Brain pericyte (primary cell): Measurements from ENCODE around the gene MPRIP.

Experiments
- DNase-seq: peaks from one replicate; pipeline ENCODE4 v3.0.0-alpha.2; 2012; ENCODE audit warnings: low read depth, low spot score

The MPRIP gene

GRCh38 chr17:17164156-17164555, 121.9 kb downstream of the MPRIP start:
- no peak for DNase-seq

GRCh38 chr17:17164676-17165075, 122.4 kb downstream of the MPRIP start:
- DNase-seq: no peak

GRCh38 chr17:17165666-17166308, 123.5 kb downstream of the MPRIP start:
- no peak for DNase-seq

- no peak for DNase-seq
Observed at GRCh38 chr17:17166446-17166845, 124.2 kb downstream of the MPRIP start.

- no peak for DNase-seq
Observed at GRCh38 chr17:17167356-17167755, 125.1 kb downstream of the MPRIP start.

GRCh38 chr17:17167986-17168385, 125.7 kb downstream of the MPRIP start:
- DNase-seq: no peak

GRCh38 chr17:17168401-17168800, 126.1 kb downstream of the MPRIP start:
- DNase-seq: no peak

GRCh38 chr17:17169396-17169795, 127.1 kb downstream of the MPRIP start:
- no peak for DNase-seq

- DNase-seq: no peak
Observed at GRCh38 chr17:17170346-17170985, 128.2 kb downstream of the MPRIP start.

- DNase-seq: no peak
Observed at GRCh38 chr17:17171186-17171585, 128.9 kb downstream of the MPRIP start.

GRCh38 chr17:17172001-17172939, 130.0 kb downstream of the MPRIP start:
- no peak for DNase-seq

- DNase-seq: no peak
Observed at GRCh38 chr17:17172990-17173389, 130.7 kb downstream of the MPRIP start.

GRCh38 chr17:17173921-17174320, 131.7 kb downstream of the MPRIP start:
- no peak for DNase-seq

- no peak for DNase-seq
Observed at GRCh38 chr17:17175340-17175739, 133.1 kb downstream of the MPRIP start.

- DNase-seq: no peak
Observed at GRCh38 chr17:17175917-17176316, 133.7 kb downstream of the MPRIP start.

- DNase-seq: no peak
Observed at GRCh38 chr17:17176341-17176740, 134.1 kb downstream of the MPRIP start.

- DNase-seq: no peak
Observed at GRCh38 chr17:17177176-17177575, 134.9 kb downstream of the MPRIP start.

- DNase-seq: no peak
Observed at GRCh38 chr17:17179371-17179827, 137.1 kb downstream of the MPRIP start.

GRCh38 chr17:17180141-17180603, 137.9 kb downstream of the MPRIP start:
- DNase-seq: no peak

GRCh38 chr17:17180741-17181525, 138.7 kb downstream of the MPRIP start:
- no peak for DNase-seq
